Germinal center (tissue), 1 donor: ENCODE measurements around the gene EIF4EBP3.

ENCODE experiments used
- DNase-seq: peaks from one replicate; pipeline ENCODE4 v3.0.0; 2012; ENCODE audit warnings: mixed read lengths, low spot score

The EIF4EBP3 gene

GRCh38 chr5:140547508-140548299 lies at the start of gene EIF4EBP3:
Gene EIF4EBP3, plus strand, starts transcription at chr5:140547662. Its CDS starts 76 bp downstream, at chr5:140547738.
- DNase-seq = peak; percentile 89

- DNase-seq = no peak
Measured at GRCh38 chr5:140497897-140498296, 49.6 kb upstream of the EIF4EBP3 start.

- DNase-seq = no peak
Measured at GRCh38 chr5:140498591-140498990, 48.9 kb upstream of the EIF4EBP3 start.

- no peak for DNase-seq
Measured at GRCh38 chr5:140502834-140503233, 44.6 kb upstream of the EIF4EBP3 start.

GRCh38 chr5:140509898-140510297 lies 37.6 kb upstream of the EIF4EBP3 start:
- DNase-seq = no peak

- no peak for DNase-seq
Measured at GRCh38 chr5:140513124-140513523, 34.3 kb upstream of the EIF4EBP3 start.

- DNase-seq = no peak
Measured at GRCh38 chr5:140524003-140524402, 23.5 kb upstream of the EIF4EBP3 start.

- DNase-seq = no peak
Measured at GRCh38 chr5:140540227-140540626, 7.2 kb upstream of the EIF4EBP3 start.

GRCh38 chr5:140542972-140543371 lies 4.5 kb upstream of the EIF4EBP3 start:
- no peak for DNase-seq

GRCh38 chr5:140544986-140545385 lies 2.5 kb upstream of the EIF4EBP3 start:
- no peak for DNase-seq

GRCh38 chr5:140545606-140546005 lies 1.9 kb upstream of the EIF4EBP3 start:
- DNase-seq = no peak

- no peak for DNase-seq
Measured at GRCh38 chr5:140546851-140547507, 483 bp upstream of the EIF4EBP3 start.

- DNase-seq = no peak
Measured at GRCh38 chr5:140548300-140548688, 832 bp downstream of the EIF4EBP3 start.

GRCh38 chr5:140548791-140549190 lies 1.3 kb downstream of the EIF4EBP3 start:
- DNase-seq = no peak

- DNase-seq = no peak
Measured at GRCh38 chr5:140549237-140550144, 2.0 kb downstream of the EIF4EBP3 start.

- no peak for DNase-seq
Measured at GRCh38 chr5:140550147-140551079, 3.0 kb downstream of the EIF4EBP3 start.

GRCh38 chr5:140551872-140552271 lies 4.4 kb downstream of the EIF4EBP3 start:
- DNase-seq = no peak

GRCh38 chr5:140553657-140554056 lies 6.2 kb downstream of the EIF4EBP3 start:
- DNase-seq = no peak

- no peak for DNase-seq
Measured at GRCh38 chr5:140554454-140554853, 7.0 kb downstream of the EIF4EBP3 start.

- DNase-seq = no peak
Measured at GRCh38 chr5:140555747-140556312, 8.4 kb downstream of the EIF4EBP3 start.

- DNase-seq = no peak
Measured at GRCh38 chr5:140556438-140556837, 9.0 kb downstream of the EIF4EBP3 start.
